RWPE2 (cell line): ENCODE data around the gene CFAP46.

ENCODE experiments used
- ATAC-seq: fragments of 200-7000 bp; cut with Tn5 transposase; 3 replicates; pipeline ENCODE4 v1.9.1; 2021; ENCODE audit warnings: low read depth
- DNase-seq: peaks from one replicate; pipeline ENCODE4 v3.0.0-alpha.2; 2020; ENCODE audit warnings: low spot score
- H3K27ac ChIP-seq: fragments of 450-650 bp; 2 replicates; pipeline ENCODE4 v1.5.1; 2017; ENCODE audit warnings: mild to moderate bottlenecking; ENCODE audit not compliant: poor library complexity, severe bottlenecking
- H3K27me3 ChIP-seq: fragments of 250-450 bp; sonication (Bioruptor Pico); 2 replicates; pipeline ENCODE4 v1.5.1; 2021; ENCODE audit warnings: mild to moderate bottlenecking, moderate library complexity; ENCODE audit not compliant: insufficient read depth, poor library complexity, severe bottlenecking
- H3K36me3 ChIP-seq: fragments of 250-450 bp; sonication (Bioruptor Pico); 2 replicates; pipeline ENCODE4 v1.5.1; 2020; ENCODE audit warnings: low read depth, mild to moderate bottlenecking, moderate library complexity
- H3K4me1 ChIP-seq: fragments of 250-450 bp; sonication (Bioruptor Pico); 2 replicates; pipeline ENCODE4 v1.5.1; 2021; ENCODE audit warnings: mild to moderate bottlenecking, moderate library complexity; ENCODE audit not compliant: insufficient read depth, poor library complexity, severe bottlenecking
- H3K4me3 ChIP-seq: fragments of 250-450 bp; sonication (Bioruptor Pico); 2 replicates; pipeline ENCODE4 v1.5.1; 2021; ENCODE audit warnings: mild to moderate bottlenecking, moderate library complexity; ENCODE audit not compliant: severe bottlenecking
- H3K9me3 ChIP-seq: fragments of 250-450 bp; sonication (Bioruptor Pico); 2 replicates; pipeline ENCODE4 v1.5.1; 2021; ENCODE audit warnings: mild to moderate bottlenecking, moderate library complexity; ENCODE audit not compliant: severe bottlenecking
- CTCF ChIP-seq: fragments of 450-650 bp; IDR thresholded peaks from one replicate; pipeline ENCODE4 v1.5.1; 2017; ENCODE audit warnings: mild to moderate bottlenecking, moderate library complexity; ENCODE audit not compliant: poor library complexity, severe bottlenecking

Gene CFAP46

GRCh38 chr10:132786884-132787494, 155.4 kb downstream of the CFAP46 start:
- no peak for DNase-seq
- no peak overlapping the region for H3K4me3 ChIP-seq
- H3K9me3 ChIP-seq, result no peaks in the 10 kb centered on the region
- ATAC-seq, result no peak
- H3K27me3 ChIP-seq, result peaks cover 70% of the 10 kb centered on the region
- no peaks in the 10 kb centered on the region for H3K4me1 ChIP-seq
- no peaks in the 10 kb centered on the region for H3K36me3 ChIP-seq
- no peak overlapping the region for H3K27ac ChIP-seq
- no peak for TF ChIP-seq CTCF

GRCh38 chr10:132786476-132786883, 155.9 kb downstream of the CFAP46 start:
- Histone ChIP-seq H3K9me3 (no peaks in the 10 kb centered on the region), H3K27ac (no peak overlapping the region), H3K4me1 (no peaks in the 10 kb centered on the region), H3K36me3 (no peaks in the 10 kb centered on the region), H3K4me3 (no peak overlapping the region), H3K27me3 (peaks cover 70% of the 10 kb centered on the region)
- ATAC-seq (no peak), DNase-seq (no peak)
- no peak for TF ChIP-seq CTCF

- Histone ChIP-seq H3K4me1 (no peaks in the 10 kb centered on the region), H3K27ac (no peak within 1 kb of the TSS), H3K4me3 (no peak within 1 kb of the TSS), H3K9me3 (no peaks in the 10 kb centered on the region), H3K36me3 (no peaks in the 10 kb centered on the region), H3K27me3 (peaks cover 65% of the 10 kb centered on the region)
- TF ChIP-seq CTCF, result no peak
- DNase-seq (no peak), ATAC-seq (no peak)
Measured at GRCh38 chr10:132785723-132786475, 156.5 kb downstream of the CFAP46 start, which contains the start of gene NKX6-2. TSS of gene NKX6-2 (minus strand) at chr10:132786147. CDS start at chr10:132785948, 199 bp downstream.

GRCh38 chr10:132784866-132785722, 157.3 kb downstream of the CFAP46 start:
- Histone ChIP-seq H3K9me3 (no peaks in the 10 kb centered on the region), H3K27ac (no peak overlapping the region), H3K36me3 (no peaks in the 10 kb centered on the region), H3K27me3 (peaks cover 57% of the 10 kb centered on the region), H3K4me1 (no peaks in the 10 kb centered on the region), H3K4me3 (no peak overlapping the region)
- TF ChIP-seq CTCF, result no peak
- ATAC-seq, result peak; percentile 9; the same call in 1 of the 3 replicates
- no peak for DNase-seq
